UCSD-AML1 (cell line): Measurements from ENCODE around the gene SEC23B.
"Not testable (repeated sequence)": the region's sequence is repeated elsewhere in the genome, so short reads cannot be mapped to it uniquely, and the experiment has no call there.

ENCODE experiments used
- DNase-seq: peaks from one replicate; lab custom pipeline; 2025; ENCODE audit not compliant: unreplicated experiment; lab: John Stamatoyannopoulos, UW

SEC23B gene

GRCh38 chr20:18507218-18508191 lies at the start of gene SEC23B:
TSS of gene SEC23B (plus strand) at chr20:18507940. CDS start at chr20:18510836, 2,896 bp downstream.
- peak; percentile 95 for DNase-seq

GRCh38 chr20:18465536-18466200 lies 42.1 kb upstream of the SEC23B start:
- DNase-seq = no peak

- DNase-seq = no peak
Observed at GRCh38 chr20:18466574-18466893, 41.2 kb upstream of the SEC23B start.

- peak; percentile 96 for DNase-seq
Observed at GRCh38 chr20:18466894-18467730, 40.6 kb upstream of the SEC23B start, which contains the start of the genes DZANK1 and POLR3F. TSS of gene DZANK1 (minus strand) at chr20:18467030. CDS start at chr20:18465358, 1,672 bp downstream. TSS of gene POLR3F (plus strand) at chr20:18467390. CDS start at chr20:18467507, 117 bp downstream.

- no peak for DNase-seq
Observed at GRCh38 chr20:18477218-18477617, 30.5 kb upstream of the SEC23B start.

GRCh38 chr20:18477821-18478220 lies 29.9 kb upstream of the SEC23B start:
- no peak for DNase-seq

GRCh38 chr20:18481596-18481995 lies 26.1 kb upstream of the SEC23B start:
- DNase-seq = no peak

GRCh38 chr20:18488301-18488700 lies 19.4 kb upstream of the SEC23B start:
- no peak for DNase-seq

GRCh38 chr20:18496042-18496441 lies 11.7 kb upstream of the SEC23B start:
- DNase-seq = no peak

- DNase-seq = peak; percentile 82
Observed at GRCh38 chr20:18496740-18497592, 10.8 kb upstream of the SEC23B start, which contains the start of gene RBBP9. TSS of gene RBBP9 (minus strand) at chr20:18497225. CDS start at chr20:18497167, 58 bp downstream.

GRCh38 chr20:18497603-18498002 lies 10.1 kb upstream of the SEC23B start:
- no peak for DNase-seq

- not testable (repeated sequence) for DNase-seq
Observed at GRCh38 chr20:18501672-18502071, 6.1 kb upstream of the SEC23B start.

- no peak for DNase-seq
Observed at GRCh38 chr20:18504479-18505060, 3.2 kb upstream of the SEC23B start.

- no peak for DNase-seq
Observed at GRCh38 chr20:18506744-18507143, 996 bp upstream of the SEC23B start.

GRCh38 chr20:18511571-18511970 lies 3.8 kb downstream of the SEC23B start:
- no peak for DNase-seq

GRCh38 chr20:18513208-18513607 lies 5.5 kb downstream of the SEC23B start:
- no peak for DNase-seq

- DNase-seq = no peak
Observed at GRCh38 chr20:18514127-18514526, 6.4 kb downstream of the SEC23B start.

GRCh38 chr20:18515973-18516372 lies 8.2 kb downstream of the SEC23B start:
- DNase-seq = no peak

- DNase-seq = not testable (repeated sequence)
Observed at GRCh38 chr20:18522066-18522465, 14.3 kb downstream of the SEC23B start.

GRCh38 chr20:18523066-18523465 lies 15.3 kb downstream of the SEC23B start:
- no peak for DNase-seq
